ENCODE results near the gene MAP3K9.

The MAP3K9 gene

GRCh38 chr14:70713096-70713495 is 96.2 kb downstream of the MAP3K9 start:
- H3K9ac ChIP-seq (ENCODE audit: low read length): no peak overlapping the region
- no peaks in the 10 kb centered on the region for H3K9me2 ChIP-seq (replicated peaks; ENCODE audit: insufficient read depth, low read length)
- no peak for DNase-seq
- no peaks in the 10 kb centered on the region for H3K36me3 ChIP-seq (replicated peaks; ENCODE audit: insufficient read depth, low read length)
- H3K4me1 ChIP-seq (ENCODE audit: low read length): no peaks in the 10 kb centered on the region
- no peak overlapping the region for H3K4me2 ChIP-seq (ENCODE audit: low read depth, low read length)
- H3K79me2 ChIP-seq (ENCODE audit: low read length): no peaks in the 10 kb centered on the region
- no peaks in the 10 kb centered on the region for H3F3A ChIP-seq (ENCODE audit: insufficient read depth, low read length)
- no peak for TF ChIP-seq EZH2phosphoT487 (IDR thresholded peaks at IDR 0.05; ENCODE audit: low read length)
- TF ChIP-seq EZH2 (optimal IDR thresholded peaks at IDR 0.05; ENCODE audit: low read depth, low read length): no peak
- TF ChIP-seq CTCF (IDR thresholded peaks at IDR 0.05; ENCODE audit: low read length): no peak
- H3K27me3 ChIP-seq (replicated peaks; ENCODE audit: insufficient read depth, low read length): no peaks in the 10 kb centered on the region
- H3K4me3 ChIP-seq (ENCODE audit: low read length): no peak overlapping the region
- no peak overlapping the region for H3K27ac ChIP-seq (ENCODE audit: low read length)
- no peaks in the 10 kb centered on the region for H3K9me3 ChIP-seq (replicated peaks; ENCODE audit: insufficient read depth, low read length)
- H2AFZ ChIP-seq (ENCODE audit: low read length): no peak overlapping the region
- H4K20me1 ChIP-seq (ENCODE audit: insufficient read depth, low read length): no peaks in the 10 kb centered on the region

GRCh38 chr14:70711451-70711850 is 97.9 kb downstream of the MAP3K9 start:
- Histone ChIP-seq H3K79me2 (ENCODE audit: low read length) (no peaks in the 10 kb centered on the region), H4K20me1 (ENCODE audit: insufficient read depth, low read length) (no peaks in the 10 kb centered on the region), H3K36me3 (replicated peaks; ENCODE audit: insufficient read depth, low read length) (no peaks in the 10 kb centered on the region), H3K4me2 (ENCODE audit: low read depth, low read length) (no peak overlapping the region), H3K9me2 (replicated peaks; ENCODE audit: insufficient read depth, low read length) (no peaks in the 10 kb centered on the region), H3K9me3 (replicated peaks; ENCODE audit: insufficient read depth, low read length) (no peaks in the 10 kb centered on the region), H2AFZ (ENCODE audit: low read length) (no peak overlapping the region), H3K27me3 (replicated peaks; ENCODE audit: insufficient read depth, low read length) (no peaks in the 10 kb centered on the region), H3K4me3 (ENCODE audit: low read length) (no peak overlapping the region), H3K27ac (ENCODE audit: low read length) (no peak overlapping the region), H3K9ac (ENCODE audit: low read length) (no peak overlapping the region), H3F3A (ENCODE audit: insufficient read depth, low read length) (no peaks in the 10 kb centered on the region), H3K4me1 (ENCODE audit: low read length) (no peaks in the 10 kb centered on the region)
- DNase-seq: no peak
- TF ChIP-seq CTCF (IDR thresholded peaks at IDR 0.05; ENCODE audit: low read length): no peak
- TF ChIP-seq EZH2 (optimal IDR thresholded peaks at IDR 0.05; ENCODE audit: low read depth, low read length): no peak
- no peak for TF ChIP-seq EZH2phosphoT487 (IDR thresholded peaks at IDR 0.05; ENCODE audit: low read length)

GRCh38 chr14:70709726-70710382 is 99.5 kb downstream of the MAP3K9 start:
- H3K4me3 ChIP-seq (ENCODE audit: low read length): no peak overlapping the region
- no peaks in the 10 kb centered on the region for H3F3A ChIP-seq (ENCODE audit: insufficient read depth, low read length)
- H3K27ac ChIP-seq (ENCODE audit: low read length): no peak overlapping the region
- H3K79me2 ChIP-seq (ENCODE audit: low read length): no peaks in the 10 kb centered on the region
- DNase-seq: no peak
- H3K4me1 ChIP-seq (ENCODE audit: low read length): no peaks in the 10 kb centered on the region
- H2AFZ ChIP-seq (ENCODE audit: low read length): no peak overlapping the region
- H3K36me3 ChIP-seq (replicated peaks; ENCODE audit: insufficient read depth, low read length): no peaks in the 10 kb centered on the region
- TF ChIP-seq EZH2phosphoT487 (IDR thresholded peaks at IDR 0.05; ENCODE audit: low read length) (no peak), EZH2 (optimal IDR thresholded peaks at IDR 0.05; ENCODE audit: low read depth, low read length) (no peak), CTCF (IDR thresholded peaks at IDR 0.05; ENCODE audit: low read length) (no peak)
- H4K20me1 ChIP-seq (ENCODE audit: insufficient read depth, low read length): no peaks in the 10 kb centered on the region
- H3K9me2 ChIP-seq (replicated peaks; ENCODE audit: insufficient read depth, low read length): no peaks in the 10 kb centered on the region
- no peak overlapping the region for H3K9ac ChIP-seq (ENCODE audit: low read length)
- H3K4me2 ChIP-seq (ENCODE audit: low read depth, low read length): no peak overlapping the region
- H3K27me3 ChIP-seq (replicated peaks; ENCODE audit: insufficient read depth, low read length): no peaks in the 10 kb centered on the region
- H3K9me3 ChIP-seq (replicated peaks; ENCODE audit: insufficient read depth, low read length): no peaks in the 10 kb centered on the region
